GM18502 (cell line): ENCODE measurements around the gene MAPK7.

Source experiments
- ATAC-seq: cut with Tn5 transposase; IDR thresholded peaks from one replicate; pipeline ENCODE4 v1.9.1; 2021; ENCODE audit warnings: mild to moderate bottlenecking; ENCODE audit not compliant: unreplicated experiment, poor library complexity

MAPK7 gene

GRCh38 chr17:19391432-19391831 lies 13.1 kb downstream of the MAPK7 start:
- no peak for ATAC-seq

DNA sequence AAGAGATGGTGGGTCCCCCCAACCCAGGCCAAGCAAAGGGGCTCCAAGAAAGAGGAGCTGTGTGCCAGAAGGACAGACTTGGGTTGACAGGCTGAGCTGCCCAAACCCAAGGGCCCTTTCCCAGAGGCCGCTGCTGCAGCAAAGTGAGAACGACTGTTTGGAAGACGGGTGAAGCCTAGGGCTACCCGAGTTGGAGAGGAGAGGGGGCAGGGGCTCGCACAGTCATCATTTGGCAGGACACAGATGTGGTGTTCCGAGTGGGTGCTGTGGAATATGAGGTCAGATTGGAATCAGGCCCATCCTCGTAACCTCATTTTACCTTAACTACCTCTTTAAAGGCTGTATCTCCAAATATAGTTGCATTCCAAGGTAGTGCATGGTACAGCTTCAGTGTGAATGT lies 14.0 kb downstream of the MAPK7 start:
- no peak for ATAC-seq

DNA sequence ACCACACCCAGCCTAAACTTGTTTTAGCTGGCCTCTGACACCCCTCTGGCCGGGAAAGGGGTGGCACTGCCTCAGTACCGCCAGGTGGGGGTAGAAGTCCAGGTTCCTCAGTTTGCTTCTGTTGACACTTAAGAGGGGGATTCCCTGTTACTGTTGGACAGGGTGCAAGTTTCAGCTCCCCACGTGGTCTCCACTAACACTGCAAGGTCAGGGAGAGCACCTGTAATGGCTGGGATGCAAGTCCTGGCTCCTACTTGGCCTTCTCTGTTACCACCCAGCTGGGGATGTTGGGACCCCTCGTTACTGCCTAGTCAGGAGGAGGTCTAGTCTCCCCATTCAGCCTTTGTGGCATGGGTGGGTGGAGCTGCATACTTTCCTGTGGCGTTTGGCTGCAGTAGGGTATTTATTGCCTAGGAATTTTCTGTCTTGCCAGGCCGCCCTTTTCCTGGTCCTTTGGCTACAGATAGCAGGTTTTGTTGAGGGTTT lies 19.3 kb downstream of the MAPK7 start:
- no peak for ATAC-seq

DNA sequence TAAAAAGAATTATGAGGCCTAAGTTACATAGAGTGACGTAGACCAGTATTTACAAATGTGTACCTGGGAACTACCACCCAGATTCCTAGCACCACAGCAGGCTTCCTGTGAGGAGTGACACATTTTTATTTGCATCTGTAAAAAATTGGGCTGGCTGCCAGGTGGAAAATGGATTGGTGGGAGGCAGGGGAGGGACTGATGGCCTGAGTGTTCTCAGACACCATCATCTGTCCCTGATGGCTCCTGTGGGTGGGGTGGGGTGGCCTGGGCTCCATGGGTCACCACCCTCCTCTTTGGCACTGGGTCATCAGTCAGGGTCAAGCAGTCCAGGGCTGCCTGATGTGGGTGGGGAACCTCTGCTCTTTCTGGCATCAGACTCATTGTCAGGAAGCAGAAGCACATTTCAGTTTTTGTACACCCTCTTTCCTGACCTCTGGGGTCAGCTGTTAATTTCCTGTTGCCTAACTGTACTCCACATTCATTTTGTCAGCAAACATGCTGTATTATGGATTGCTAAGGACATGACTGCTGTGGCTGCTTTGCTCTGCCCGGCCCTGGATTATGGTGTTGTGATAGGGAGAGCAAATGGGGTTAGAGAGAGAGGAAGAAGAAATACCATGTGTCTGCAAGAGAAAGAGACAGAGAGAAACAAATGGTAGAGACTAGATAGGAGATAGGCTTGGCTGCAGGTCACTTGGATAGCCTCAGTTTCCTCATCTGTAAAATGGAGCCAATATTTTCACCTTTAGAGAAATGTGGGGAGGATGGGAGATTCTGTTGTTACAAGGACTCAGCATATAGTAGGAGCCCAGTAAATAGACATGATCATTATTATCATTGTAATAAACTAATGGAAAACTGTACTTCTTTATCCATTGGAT lies 20.2 kb downstream of the MAPK7 start:
- no peak for ATAC-seq

DNA sequence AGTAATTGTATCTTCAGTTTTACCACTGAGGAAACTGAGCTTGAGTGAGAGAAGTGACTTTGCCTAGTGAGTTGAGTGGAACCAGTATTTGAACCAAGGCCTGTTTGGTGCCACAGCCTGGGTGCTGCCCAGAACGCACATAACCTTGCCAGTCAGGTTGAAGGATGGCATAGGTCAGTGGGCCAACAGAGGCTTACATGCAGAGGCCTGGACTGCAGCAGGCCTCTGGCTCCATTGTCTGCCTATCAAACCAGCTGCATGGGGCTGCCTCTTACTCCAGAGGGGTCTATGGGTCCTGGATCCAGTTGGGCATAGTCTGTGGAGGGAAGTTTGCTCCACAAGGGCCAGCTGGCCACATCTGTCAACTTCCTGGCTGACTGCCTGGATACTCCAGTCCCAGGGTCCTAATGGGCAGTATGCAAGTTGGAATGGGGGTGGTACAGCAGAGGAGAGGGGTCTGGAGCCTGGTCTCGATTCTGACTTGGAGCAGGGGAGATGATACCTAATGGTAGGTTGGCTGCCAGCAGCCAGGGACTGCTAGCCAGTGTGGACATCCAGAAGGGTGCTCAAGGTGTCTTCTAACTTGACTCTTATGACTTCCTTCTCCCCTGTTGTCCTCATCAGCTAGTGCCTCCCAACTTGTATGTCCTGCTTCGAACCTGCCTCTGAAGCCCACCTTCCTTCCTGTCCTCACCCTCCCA lies 21.6 kb downstream of the MAPK7 start:
- no peak for ATAC-seq

DNA sequence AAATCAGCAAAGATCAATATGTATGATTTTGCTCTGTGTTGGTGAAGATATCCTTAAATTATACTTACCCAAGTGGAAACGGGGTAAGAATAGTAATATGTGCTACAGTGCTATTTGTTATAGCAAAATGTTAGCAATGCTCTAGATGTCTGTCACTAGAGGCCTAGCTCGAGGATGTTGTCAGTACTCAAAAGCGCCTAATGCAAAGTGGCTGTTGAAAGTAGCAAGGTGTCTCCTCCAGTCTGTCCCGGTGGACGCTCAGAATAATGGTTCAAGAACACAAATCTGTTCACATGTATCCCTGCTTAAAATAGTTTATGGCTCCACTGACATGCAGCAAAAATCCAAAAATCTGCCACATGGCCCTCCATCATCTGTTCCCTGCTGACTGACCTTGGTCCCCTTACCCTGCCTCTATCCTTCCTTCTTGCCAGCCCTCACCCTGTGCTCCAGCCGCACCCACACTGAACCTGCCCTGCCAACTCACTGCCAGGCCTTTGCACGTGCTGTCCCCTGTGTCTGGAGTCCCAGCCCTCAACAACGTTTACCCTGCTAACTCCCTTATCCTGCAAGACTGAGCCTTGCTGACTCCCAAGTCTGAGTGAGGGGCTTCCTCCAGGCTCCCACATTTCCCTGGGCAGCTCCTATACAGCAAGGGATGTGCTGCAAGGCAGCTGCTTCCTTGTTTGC lies 23.2 kb downstream of the MAPK7 start:
- no peak for ATAC-seq

DNA sequence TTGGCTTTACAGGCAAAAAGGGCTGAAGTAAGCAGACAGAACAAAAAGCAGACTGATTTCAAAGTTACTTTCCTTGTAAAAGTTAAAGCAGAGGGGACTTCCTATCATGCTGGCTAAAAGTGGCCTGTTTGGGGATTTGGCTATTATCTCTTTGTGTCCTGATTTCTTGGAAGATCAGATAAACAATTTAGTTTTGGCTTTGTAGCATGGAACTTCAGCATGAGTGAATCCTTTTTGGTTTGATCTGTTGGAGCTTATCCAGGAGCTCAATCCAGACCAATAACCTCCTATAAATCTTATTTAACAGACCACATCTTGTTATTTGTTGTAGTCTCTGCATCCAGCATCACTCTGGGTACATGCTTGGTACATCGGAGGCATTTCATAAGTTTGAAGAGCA lies 23.9 kb downstream of the MAPK7 start:
- ATAC-seq, result no peak

DNA sequence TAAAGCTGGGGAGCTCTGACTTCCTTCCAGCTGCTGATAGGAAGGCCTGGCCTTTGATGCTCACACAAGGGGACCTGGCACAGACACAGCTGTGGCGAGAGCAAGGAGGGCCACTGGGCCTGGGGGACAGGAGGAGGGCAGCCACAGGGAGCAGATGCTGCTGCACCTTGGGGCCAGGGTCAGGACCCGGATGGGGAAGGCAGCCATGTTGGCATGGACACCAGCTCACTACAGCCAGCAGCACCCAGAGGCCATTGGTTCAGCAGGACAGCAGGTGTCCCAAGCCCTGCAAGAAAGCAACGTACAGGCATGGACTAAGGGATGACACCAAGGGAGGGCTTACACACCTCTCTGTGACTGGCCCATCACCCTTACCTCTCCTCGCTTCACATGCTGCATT lies 24.7 kb downstream of the MAPK7 start:
- no peak for ATAC-seq

DNA sequence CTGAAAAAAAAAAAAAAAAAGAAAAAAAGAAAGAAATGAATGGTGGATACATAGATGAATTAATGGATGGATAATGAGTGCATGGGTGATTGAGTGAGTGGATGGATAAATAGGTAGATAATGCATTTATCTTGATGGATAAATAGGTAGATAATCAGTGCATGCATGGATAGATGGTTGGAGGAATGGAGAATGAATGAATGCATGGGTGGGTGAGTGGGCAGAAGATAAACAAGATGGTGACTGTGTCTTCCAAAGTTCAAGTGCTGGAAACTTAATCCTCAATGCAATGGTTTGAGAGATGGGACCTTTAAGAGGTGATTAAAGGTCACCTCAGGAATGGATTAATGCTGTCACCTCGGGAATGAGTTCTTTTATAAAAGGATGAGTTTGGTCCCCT lies 26.0 kb downstream of the MAPK7 start:
- ATAC-seq, result no peak

- no peak for ATAC-seq
Observed at GRCh38 chr17:19405114-19405513, 26.8 kb downstream of the MAPK7 start.

- ATAC-seq, result no peak
Observed at GRCh38 chr17:19407601-19408345, 29.5 kb downstream of the MAPK7 start.

DNA sequence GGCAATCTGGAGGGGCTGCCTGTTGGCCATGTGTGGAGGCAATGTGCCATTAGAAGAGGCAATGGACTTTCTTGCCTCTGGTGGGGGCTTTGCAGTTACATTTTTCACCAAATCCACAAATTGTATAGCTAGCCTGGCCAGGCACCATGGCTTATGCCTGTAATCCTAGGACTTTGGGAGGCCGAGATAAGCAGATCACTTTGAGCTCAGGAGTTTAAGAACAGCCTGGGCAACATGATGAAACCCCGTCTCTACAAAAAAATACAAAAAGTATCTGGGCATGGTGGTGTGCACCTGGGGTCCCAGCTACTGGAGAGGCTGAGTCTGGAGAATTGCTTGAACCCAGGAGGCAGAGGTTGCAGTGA lies 30.0 kb downstream of the MAPK7 start:
- no peak for ATAC-seq

- ATAC-seq, result no peak
Observed at GRCh38 chr17:19409066-19409465, 30.8 kb downstream of the MAPK7 start.

DNA sequence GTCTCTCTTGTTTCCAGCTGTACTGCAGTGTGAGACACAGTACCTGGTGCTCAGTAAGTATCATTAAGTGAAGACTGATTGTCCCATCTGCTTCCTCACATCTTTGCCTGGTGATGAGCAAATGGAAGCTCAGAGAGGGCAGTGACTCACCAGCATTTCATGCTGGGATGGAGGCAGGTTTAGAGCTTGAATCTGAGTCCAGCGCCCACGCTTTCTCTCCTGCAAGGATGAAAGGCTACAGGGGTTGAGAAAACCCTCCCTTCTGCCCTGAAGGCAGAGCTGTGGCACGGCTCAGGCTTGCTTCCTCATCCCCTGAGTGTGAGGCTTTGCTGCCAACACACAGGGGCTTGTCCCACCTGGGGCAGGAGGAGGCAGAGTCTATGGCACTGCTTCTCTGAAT lies 31.2 kb downstream of the MAPK7 start:
- ATAC-seq, result no peak

DNA sequence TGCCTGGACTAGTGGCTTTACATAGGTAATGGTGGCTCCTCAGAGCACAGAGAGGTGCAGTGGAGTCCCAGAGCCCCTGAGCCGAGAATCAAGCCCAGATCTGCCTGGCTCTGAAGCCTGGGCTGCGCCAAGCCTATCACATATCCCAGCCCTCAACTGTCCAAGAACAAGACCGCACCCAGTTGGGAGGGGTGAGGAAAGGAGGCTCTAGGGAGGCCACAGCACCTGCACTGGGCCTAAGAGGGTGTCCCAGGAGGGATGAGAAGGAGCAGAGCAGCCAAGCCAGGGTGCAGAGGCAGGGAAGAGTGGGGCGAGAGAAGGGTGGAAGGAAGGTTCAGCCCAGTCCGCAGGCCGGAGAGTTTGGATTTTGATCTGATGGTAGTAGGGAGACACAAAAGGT lies 31.8 kb downstream of the MAPK7 start:
- ATAC-seq, result no peak

DNA sequence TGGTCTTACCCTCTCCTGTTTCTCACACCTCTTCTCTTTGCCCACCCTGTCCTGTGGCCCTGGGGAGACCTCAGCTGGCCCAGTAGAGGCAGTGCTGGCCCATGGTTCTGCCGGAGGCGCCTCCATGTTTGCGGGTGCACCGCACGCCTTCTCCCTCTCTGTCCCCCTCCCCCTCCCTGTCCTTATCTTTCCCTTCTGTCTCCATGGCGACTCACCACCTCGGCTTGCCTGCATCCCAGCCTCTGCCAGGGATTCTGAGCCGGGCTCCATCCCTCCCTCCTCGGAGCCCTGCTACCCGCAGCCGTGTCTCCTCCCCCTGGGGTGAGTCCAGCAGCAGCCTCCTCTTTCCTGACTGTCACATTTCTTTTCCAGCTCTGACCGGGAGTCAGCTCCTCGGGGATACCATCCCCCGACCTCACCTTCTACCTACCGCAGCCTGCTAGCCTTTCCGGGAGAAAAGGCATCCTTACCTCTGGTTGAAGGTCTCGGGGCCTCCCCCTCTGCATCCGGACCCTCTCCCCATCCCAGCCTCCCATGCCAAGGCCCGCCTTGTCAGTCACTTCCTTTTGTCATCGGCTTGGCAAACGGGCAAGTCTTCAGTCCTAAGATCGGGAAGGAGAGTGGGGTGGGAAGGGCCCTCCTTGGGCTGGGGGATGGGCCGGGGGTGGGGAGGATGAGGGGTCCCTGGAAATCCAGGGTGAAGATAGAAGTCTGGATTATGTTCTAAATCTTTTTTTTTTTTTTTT lies 32.8 kb downstream of the MAPK7 start, which contains the start of gene RNF112:
Gene RNF112 (plus strand): TSS at position 358 of the 746 bp plus-strand sequence. CDS start 177 bp downstream, at position 535.
- ATAC-seq, result no peak

DNA sequence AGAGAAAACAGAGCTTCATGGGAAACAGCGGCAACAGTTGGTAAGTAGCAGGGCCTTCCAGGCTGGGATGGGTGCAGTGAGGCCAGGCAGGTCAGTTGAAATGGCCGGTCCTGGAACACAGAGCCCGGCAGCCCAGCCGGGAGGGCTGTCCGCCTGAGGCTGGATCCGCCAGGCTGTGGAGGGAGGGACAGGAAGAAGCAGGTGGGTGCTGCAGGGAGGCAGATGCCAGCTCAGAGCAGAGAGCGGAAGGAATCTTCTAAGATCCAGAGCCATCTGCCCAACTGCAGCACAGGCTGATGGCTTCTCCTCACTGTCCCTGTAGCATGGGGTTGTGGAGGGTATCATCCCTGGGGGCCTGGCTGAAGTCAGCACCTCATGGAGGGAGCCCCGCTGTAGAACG lies 33.3 kb downstream of the MAPK7 start:
- ATAC-seq, result no peak

- no peak for ATAC-seq
Observed at GRCh38 chr17:19412510-19412909, 34.2 kb downstream of the MAPK7 start.

- no peak for ATAC-seq
Observed at GRCh38 chr17:19412984-19413383, 34.7 kb downstream of the MAPK7 start.

GRCh38 chr17:19413761-19414160 lies 35.5 kb downstream of the MAPK7 start:
- ATAC-seq, result no peak
